WTC11 (cell line): ENCODE measurements around the gene TTLL5. TPM values are rescaled to one million over a fixed set of nuclear protein-coding genes. Genes with fewer than 3 reads are reported as not detected.

Experiments used
- ATAC-seq: fragments of 200-7000 bp; cut with Tn5 transposase; 2 replicates; pipeline ENCODE4 v1.10.0; 2021; ENCODE audit warnings: mild to moderate bottlenecking, moderate library complexity
- CTCF ChIA-PET: fragments of 300-600 bp; sonication (Branson Sonifier 250); formaldehyde crosslinking; loops from one replicate; lab custom pipeline; 2021; ENCODE audit warnings: antibody characterized with exemption; lab: Charles Lee
- POLR2A ChIA-PET: fragments of 350-600 bp; sonication (Branson Sonifier 250); formaldehyde crosslinking; loops from one replicate; lab custom pipeline; 2021; ENCODE audit warnings: antibody characterized with exemption; lab: Charles Lee
- DNase-seq: peaks from one replicate; pipeline ENCODE4 v3.0.0; 2021; ENCODE audit warnings: low spot score
- H3K27ac Mint-ChIP-seq: 2 replicates; pipeline ENCODE4 v1.8.0; 2021; ENCODE audit warnings: mixed read lengths
- H3K27me3 Mint-ChIP-seq: 2 replicates; pipeline ENCODE4 v1.8.0; 2021; ENCODE audit warnings: low read depth, mild to moderate bottlenecking, moderate library complexity, mixed read lengths
- H3K36me3 Mint-ChIP-seq: 2 replicates; pipeline ENCODE4 v1.8.0; 2021; ENCODE audit warnings: mixed read lengths
- H3K4me1 Mint-ChIP-seq: 2 replicates; pipeline ENCODE4 v1.8.0; 2022; ENCODE audit warnings: mixed read lengths
- H3K4me3 Mint-ChIP-seq: 2 replicates; pipeline ENCODE4 v1.8.0; 2021; ENCODE audit warnings: mild to moderate bottlenecking, moderate library complexity, mixed read lengths
- H3K9me3 Mint-ChIP-seq: 2 replicates; pipeline ENCODE4 v1.8.0; 2021; ENCODE audit warnings: mixed read lengths
- ATF1 ChIP-seq: sonication (generic); formaldehyde crosslinking; IDR thresholded peaks from 2 replicates; pipeline ENCODE4 v1.8.1; 2023; ENCODE audit warnings: mild to moderate bottlenecking, moderate library complexity, missing genetic modification reagents
- ESRRA ChIP-seq: sonication (generic); formaldehyde crosslinking; IDR thresholded peaks from 2 replicates; pipeline ENCODE4 v1.8.1; 2022; ENCODE audit warnings: mild to moderate bottlenecking, missing genetic modification reagents, borderline replicate concordance
- IRF2 ChIP-seq: sonication (generic); formaldehyde crosslinking; IDR thresholded peaks from 2 replicates; pipeline ENCODE4 v1.8.0; 2022; ENCODE audit warnings: low read depth, missing genetic modification reagents, borderline replicate concordance
- NFE2L1 ChIP-seq: sonication (generic); formaldehyde crosslinking; IDR thresholded peaks from 2 replicates; pipeline ENCODE4 v1.8.1; 2023; ENCODE audit warnings: missing genetic modification reagents
- RELA ChIP-seq: sonication (generic); formaldehyde crosslinking; IDR thresholded peaks from 2 replicates; pipeline ENCODE4 v1.8.1; 2022; ENCODE audit warnings: missing genetic modification reagents, mild to moderate bottlenecking, borderline replicate concordance
- SOX15 ChIP-seq: fragments of 250-450 bp; sonication (Bioruptor Pico); IDR thresholded peaks from 2 replicates; pipeline ENCODE4 v1.9.0; 2021; ENCODE audit warnings: mild to moderate bottlenecking
- TCF7 ChIP-seq: sonication (generic); formaldehyde crosslinking; IDR thresholded peaks from 2 replicates; pipeline ENCODE4 v1.8.0; 2022; ENCODE audit warnings: mild to moderate bottlenecking, low read depth, missing genetic modification reagents, moderate library complexity
- TEAD1 ChIP-seq: sonication (generic); formaldehyde crosslinking; IDR thresholded peaks from 2 replicates; pipeline ENCODE4 v1.8.0; 2022; ENCODE audit warnings: mild to moderate bottlenecking, missing genetic modification reagents
- TEAD4 ChIP-seq: sonication (generic); formaldehyde crosslinking; IDR thresholded peaks from 2 replicates; pipeline ENCODE4 v1.8.0; 2022; ENCODE audit warnings: mild to moderate bottlenecking, missing genetic modification reagents
- ZNF121 ChIP-seq: sonication (generic); formaldehyde crosslinking; IDR thresholded peaks from 2 replicates; pipeline ENCODE4 v1.8.0; 2023; ENCODE audit warnings: missing genetic modification reagents
- ZNF396 ChIP-seq: fragments of 250-450 bp; sonication (Bioruptor Pico); IDR thresholded peaks from 2 replicates; pipeline ENCODE4 v1.8.0; 2021; ENCODE audit warnings: mild to moderate bottlenecking, moderate library complexity, borderline replicate concordance
- ZNF671 ChIP-seq: fragments of 250-450 bp; sonication (Bioruptor Pico); IDR thresholded peaks from 2 replicates; pipeline ENCODE4 v1.8.0; 2021; ENCODE audit warnings: mild to moderate bottlenecking
- total RNA-seq: library from RNA; stranded (reverse); gene quantifications from 3 replicates; pipeline ENCODE4 v1.2.3, GENCODE V29; 2021
- TF ChIP-seq, protein P1 (sequence below): sonication (generic); formaldehyde crosslinking; IDR thresholded peaks from 2 replicates; pipeline ENCODE4 v1.8.0; 2022; ENCODE audit warnings: mild to moderate bottlenecking, missing genetic modification reagents
- TF ChIP-seq, protein P2 (sequence below): sonication (generic); formaldehyde crosslinking; IDR thresholded peaks from 2 replicates; pipeline ENCODE4 v1.8.1; 2022; ENCODE audit warnings: low read depth, mild to moderate bottlenecking, moderate library complexity, missing genetic modification reagents, borderline replicate concordance
- TF ChIP-seq, protein P3 (sequence below): sonication (generic); formaldehyde crosslinking; IDR thresholded peaks from 2 replicates; pipeline ENCODE4 v1.8.1; 2022; ENCODE audit warnings: mild to moderate bottlenecking, moderate library complexity, missing genetic modification reagents
- TF ChIP-seq, protein P4 (sequence below): fragments of 250-450 bp; sonication (Bioruptor Pico); IDR thresholded peaks from 2 replicates; pipeline ENCODE4 v1.9.0; 2021; ENCODE audit warnings: moderate library complexity, mild to moderate bottlenecking, inconsistent platforms, borderline replicate concordance
- TF ChIP-seq, protein P5 (sequence below): fragments of 250-450 bp; sonication (Bioruptor Pico); IDR thresholded peaks from 2 replicates; pipeline ENCODE4 v1.9.0; 2021; ENCODE audit warnings: mild to moderate bottlenecking
- TF ChIP-seq, protein P6 (sequence below): sonication (generic); formaldehyde crosslinking; conservative IDR thresholded peaks from 2 replicates; pipeline ENCODE4 v1.8.1; 2023; ENCODE audit warnings: mild to moderate bottlenecking, low read depth, missing genetic modification reagents, moderate library complexity
- TF ChIP-seq, protein P7 (sequence below): sonication (generic); formaldehyde crosslinking; IDR thresholded peaks from 2 replicates; pipeline ENCODE4 v1.8.0; 2023; ENCODE audit warnings: mild to moderate bottlenecking, missing genetic modification reagents
- TF ChIP-seq, protein P8 (sequence below): sonication (generic); formaldehyde crosslinking; IDR thresholded peaks from 2 replicates; pipeline ENCODE4 v1.8.0; 2023; ENCODE audit warnings: missing genetic modification reagents, mild to moderate bottlenecking, borderline replicate concordance

TTLL5 gene
- total RNA-seq, 1 experiment from 2014 or later: 39.6 TPM

DNA sequence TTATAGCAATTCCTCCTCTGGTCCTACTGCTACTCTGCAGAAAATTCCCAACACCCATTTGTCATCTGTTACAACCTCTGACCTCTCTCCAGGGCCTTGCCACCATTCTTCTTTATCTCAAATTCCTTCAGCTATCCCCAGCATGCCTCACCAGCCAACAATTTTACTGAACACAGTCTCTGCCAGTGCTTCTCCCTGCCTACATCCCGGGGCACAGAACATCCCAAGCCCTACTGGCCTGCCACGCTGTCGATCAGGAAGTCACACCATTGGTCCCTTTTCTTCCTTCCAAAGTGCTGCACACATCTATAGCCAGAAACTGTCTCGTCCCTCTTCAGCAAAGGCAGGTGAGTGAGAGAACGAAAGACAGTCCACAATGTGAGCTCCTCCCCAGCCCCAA is 122.1 kb downstream of the TTLL5 start (continued):
- TF ChIP-seq, protein P1, sequence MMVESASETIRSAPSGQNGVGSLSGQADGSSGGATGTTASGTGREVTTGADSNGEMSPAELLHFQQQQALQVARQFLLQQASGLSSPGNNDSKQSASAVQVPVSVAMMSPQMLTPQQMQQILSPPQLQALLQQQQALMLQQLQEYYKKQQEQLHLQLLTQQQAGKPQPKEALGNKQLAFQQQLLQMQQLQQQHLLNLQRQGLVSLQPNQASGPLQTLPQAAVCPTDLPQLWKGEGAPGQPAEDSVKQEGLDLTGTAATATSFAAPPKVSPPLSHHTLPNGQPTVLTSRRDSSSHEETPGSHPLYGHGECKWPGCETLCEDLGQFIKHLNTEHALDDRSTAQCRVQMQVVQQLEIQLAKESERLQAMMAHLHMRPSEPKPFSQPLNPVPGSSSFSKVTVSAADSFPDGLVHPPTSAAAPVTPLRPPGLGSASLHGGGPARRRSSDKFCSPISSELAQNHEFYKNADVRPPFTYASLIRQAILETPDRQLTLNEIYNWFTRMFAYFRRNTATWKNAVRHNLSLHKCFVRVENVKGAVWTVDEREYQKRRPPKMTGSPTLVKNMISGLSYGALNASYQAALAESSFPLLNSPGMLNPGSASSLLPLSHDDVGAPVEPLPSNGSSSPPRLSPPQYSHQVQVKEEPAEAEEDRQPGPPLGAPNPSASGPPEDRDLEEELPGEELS: no peak
- no peak for TF ChIP-seq ATF1 (CRISPR knock-in tag)
- no peak for TF ChIP-seq NFE2L1 (CRISPR knock-in tag)

DNA sequence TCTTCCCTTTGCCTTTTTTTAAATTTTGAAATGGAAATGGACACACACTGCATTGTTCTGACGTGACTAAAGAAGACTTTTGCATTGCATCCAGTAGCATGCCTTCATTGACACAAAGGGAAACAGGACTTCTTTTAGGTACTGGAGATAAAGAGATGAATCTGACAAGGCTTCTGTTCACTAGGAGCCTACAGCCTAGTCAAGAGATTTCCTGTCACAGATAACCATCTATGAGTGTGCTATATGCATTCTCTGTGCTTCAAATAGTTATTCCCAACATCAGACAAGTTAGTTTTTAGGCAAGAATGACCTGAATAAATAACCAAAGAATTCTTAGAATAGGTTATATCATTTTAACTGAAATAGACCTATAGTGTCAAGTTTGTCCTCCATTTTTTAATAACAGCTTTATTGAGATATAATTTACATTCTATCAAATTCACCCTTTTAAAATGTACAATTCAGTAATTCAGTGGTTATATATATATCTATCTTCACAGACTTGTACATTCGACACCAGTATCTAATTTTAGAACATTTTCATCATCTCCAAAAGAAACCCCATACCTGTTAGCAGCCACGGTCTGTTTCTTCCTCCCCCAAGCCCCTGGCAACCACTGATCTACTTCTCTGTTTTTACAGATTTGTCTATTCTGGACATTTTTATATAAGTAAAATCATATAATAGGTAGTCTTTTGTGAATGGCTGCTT is 122.7 kb downstream of the TTLL5 start:
- Mint-ChIP-seq H3K4me3 (no peak overlapping the region), H3K9me3 (peaks cover 11% of the 10 kb centered on the region), H3K36me3 (peaks cover 39% of the 10 kb centered on the region), H3K27ac (no peak overlapping the region), H3K4me1 (no peaks in the 10 kb centered on the region), H3K27me3 (no peaks in the 10 kb centered on the region)
- DNase-seq (no peak), ATAC-seq (no peak)
- TF ChIP-seq ZNF671 (no peak), RELA (CRISPR knock-in tag) (no peak), SOX15 (CRISPR knock-in tag) (no peak), TEAD4 (CRISPR knock-in tag) (no peak), TCF7 (CRISPR knock-in tag) (no peak), IRF2 (no peak), ZNF396 (CRISPR knock-in tag) (no peak), ESRRA (CRISPR knock-in tag) (no peak), ZNF121 (CRISPR knock-in tag) (no peak), NFE2L1 (CRISPR knock-in tag) (no peak), TEAD1 (CRISPR knock-in tag) (no peak)
- TF ChIP-seq, protein P2, sequence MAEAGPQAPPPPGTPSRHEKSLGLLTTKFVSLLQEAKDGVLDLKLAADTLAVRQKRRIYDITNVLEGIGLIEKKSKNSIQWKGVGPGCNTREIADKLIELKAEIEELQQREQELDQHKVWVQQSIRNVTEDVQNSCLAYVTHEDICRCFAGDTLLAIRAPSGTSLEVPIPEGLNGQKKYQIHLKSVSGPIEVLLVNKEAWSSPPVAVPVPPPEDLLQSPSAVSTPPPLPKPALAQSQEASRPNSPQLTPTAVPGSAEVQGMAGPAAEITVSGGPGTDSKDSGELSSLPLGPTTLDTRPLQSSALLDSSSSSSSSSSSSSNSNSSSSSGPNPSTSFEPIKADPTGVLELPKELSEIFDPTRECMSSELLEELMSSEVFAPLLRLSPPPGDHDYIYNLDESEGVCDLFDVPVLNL: no peak
- TF ChIP-seq, protein P3, sequence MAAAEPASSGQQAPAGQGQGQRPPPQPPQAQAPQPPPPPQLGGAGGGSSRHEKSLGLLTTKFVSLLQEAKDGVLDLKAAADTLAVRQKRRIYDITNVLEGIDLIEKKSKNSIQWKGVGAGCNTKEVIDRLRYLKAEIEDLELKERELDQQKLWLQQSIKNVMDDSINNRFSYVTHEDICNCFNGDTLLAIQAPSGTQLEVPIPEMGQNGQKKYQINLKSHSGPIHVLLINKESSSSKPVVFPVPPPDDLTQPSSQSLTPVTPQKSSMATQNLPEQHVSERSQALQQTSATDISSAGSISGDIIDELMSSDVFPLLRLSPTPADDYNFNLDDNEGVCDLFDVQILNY (CRISPR knock-in tag): no peak
- TF ChIP-seq, protein P4, sequence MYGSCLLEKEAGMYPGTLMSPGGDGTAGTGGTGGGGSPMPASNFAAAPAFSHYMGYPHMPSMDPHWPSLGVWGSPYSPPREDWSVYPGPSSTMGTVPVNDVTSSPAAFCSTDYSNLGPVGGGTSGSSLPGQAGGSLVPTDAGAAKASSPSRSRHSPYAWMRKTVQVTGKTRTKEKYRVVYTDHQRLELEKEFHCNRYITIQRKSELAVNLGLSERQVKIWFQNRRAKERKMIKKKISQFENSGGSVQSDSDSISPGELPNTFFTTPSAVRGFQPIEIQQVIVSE: no peak
- TF ChIP-seq, protein P5, sequence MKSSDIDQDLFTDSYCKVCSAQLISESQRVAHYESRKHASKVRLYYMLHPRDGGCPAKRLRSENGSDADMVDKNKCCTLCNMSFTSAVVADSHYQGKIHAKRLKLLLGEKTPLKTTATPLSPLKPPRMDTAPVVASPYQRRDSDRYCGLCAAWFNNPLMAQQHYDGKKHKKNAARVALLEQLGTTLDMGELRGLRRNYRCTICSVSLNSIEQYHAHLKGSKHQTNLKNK: no peak
- TF ChIP-seq, protein P6, sequence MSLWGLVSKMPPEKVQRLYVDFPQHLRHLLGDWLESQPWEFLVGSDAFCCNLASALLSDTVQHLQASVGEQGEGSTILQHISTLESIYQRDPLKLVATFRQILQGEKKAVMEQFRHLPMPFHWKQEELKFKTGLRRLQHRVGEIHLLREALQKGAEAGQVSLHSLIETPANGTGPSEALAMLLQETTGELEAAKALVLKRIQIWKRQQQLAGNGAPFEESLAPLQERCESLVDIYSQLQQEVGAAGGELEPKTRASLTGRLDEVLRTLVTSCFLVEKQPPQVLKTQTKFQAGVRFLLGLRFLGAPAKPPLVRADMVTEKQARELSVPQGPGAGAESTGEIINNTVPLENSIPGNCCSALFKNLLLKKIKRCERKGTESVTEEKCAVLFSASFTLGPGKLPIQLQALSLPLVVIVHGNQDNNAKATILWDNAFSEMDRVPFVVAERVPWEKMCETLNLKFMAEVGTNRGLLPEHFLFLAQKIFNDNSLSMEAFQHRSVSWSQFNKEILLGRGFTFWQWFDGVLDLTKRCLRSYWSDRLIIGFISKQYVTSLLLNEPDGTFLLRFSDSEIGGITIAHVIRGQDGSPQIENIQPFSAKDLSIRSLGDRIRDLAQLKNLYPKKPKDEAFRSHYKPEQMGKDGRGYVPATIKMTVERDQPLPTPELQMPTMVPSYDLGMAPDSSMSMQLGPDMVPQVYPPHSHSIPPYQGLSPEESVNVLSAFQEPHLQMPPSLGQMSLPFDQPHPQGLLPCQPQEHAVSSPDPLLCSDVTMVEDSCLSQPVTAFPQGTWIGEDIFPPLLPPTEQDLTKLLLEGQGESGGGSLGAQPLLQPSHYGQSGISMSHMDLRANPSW (CRISPR knock-in tag): no peak
- TF ChIP-seq, protein P7, sequence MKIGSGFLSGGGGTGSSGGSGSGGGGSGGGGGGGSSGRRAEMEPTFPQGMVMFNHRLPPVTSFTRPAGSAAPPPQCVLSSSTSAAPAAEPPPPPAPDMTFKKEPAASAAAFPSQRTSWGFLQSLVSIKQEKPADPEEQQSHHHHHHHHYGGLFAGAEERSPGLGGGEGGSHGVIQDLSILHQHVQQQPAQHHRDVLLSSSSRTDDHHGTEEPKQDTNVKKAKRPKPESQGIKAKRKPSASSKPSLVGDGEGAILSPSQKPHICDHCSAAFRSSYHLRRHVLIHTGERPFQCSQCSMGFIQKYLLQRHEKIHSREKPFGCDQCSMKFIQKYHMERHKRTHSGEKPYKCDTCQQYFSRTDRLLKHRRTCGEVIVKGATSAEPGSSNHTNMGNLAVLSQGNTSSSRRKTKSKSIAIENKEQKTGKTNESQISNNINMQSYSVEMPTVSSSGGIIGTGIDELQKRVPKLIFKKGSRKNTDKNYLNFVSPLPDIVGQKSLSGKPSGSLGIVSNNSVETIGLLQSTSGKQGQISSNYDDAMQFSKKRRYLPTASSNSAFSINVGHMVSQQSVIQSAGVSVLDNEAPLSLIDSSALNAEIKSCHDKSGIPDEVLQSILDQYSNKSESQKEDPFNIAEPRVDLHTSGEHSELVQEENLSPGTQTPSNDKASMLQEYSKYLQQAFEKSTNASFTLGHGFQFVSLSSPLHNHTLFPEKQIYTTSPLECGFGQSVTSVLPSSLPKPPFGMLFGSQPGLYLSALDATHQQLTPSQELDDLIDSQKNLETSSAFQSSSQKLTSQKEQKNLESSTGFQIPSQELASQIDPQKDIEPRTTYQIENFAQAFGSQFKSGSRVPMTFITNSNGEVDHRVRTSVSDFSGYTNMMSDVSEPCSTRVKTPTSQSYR (CRISPR knock-in tag): no peak
- TF ChIP-seq, protein P8, sequence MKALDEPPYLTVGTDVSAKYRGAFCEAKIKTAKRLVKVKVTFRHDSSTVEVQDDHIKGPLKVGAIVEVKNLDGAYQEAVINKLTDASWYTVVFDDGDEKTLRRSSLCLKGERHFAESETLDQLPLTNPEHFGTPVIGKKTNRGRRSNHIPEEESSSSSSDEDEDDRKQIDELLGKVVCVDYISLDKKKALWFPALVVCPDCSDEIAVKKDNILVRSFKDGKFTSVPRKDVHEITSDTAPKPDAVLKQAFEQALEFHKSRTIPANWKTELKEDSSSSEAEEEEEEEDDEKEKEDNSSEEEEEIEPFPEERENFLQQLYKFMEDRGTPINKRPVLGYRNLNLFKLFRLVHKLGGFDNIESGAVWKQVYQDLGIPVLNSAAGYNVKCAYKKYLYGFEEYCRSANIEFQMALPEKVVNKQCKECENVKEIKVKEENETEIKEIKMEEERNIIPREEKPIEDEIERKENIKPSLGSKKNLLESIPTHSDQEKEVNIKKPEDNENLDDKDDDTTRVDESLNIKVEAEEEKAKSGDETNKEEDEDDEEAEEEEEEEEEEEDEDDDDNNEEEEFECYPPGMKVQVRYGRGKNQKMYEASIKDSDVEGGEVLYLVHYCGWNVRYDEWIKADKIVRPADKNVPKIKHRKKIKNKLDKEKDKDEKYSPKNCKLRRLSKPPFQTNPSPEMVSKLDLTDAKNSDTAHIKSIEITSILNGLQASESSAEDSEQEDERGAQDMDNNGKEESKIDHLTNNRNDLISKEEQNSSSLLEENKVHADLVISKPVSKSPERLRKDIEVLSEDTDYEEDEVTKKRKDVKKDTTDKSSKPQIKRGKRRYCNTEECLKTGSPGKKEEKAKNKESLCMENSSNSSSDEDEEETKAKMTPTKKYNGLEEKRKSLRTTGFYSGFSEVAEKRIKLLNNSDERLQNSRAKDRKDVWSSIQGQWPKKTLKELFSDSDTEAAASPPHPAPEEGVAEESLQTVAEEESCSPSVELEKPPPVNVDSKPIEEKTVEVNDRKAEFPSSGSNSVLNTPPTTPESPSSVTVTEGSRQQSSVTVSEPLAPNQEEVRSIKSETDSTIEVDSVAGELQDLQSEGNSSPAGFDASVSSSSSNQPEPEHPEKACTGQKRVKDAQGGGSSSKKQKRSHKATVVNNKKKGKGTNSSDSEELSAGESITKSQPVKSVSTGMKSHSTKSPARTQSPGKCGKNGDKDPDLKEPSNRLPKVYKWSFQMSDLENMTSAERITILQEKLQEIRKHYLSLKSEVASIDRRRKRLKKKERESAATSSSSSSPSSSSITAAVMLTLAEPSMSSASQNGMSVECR (CRISPR knock-in tag): no peak
- ChIA-PET CTCF (no interaction called here), POLR2A (no interaction called here)
